H1 (cell line): ENCODE results near the gene ELP5. TPM values are rescaled to one million over a fixed set of nuclear protein-coding genes. Genes with fewer than 3 reads are reported as not detected.

Source experiments
- CTCF ChIA-PET: fragments of 300-600 bp; sonication (Branson Sonifier 250); formaldehyde crosslinking; loops from one replicate; lab custom pipeline; 2021; ENCODE audit not compliant: partially characterized antibody; lab: Charles Lee
- POLR2A ChIA-PET: fragments of 300-600 bp; sonication (Branson Sonifier 250); formaldehyde crosslinking; loops from one replicate; lab custom pipeline; 2021; ENCODE audit warnings: inconsistent platforms; ENCODE audit not compliant: partially characterized antibody; lab: Charles Lee
- DNase-seq, 2 experiments: peaks; one replicate each; pipeline versions ENCODE4 v3.0.0 to v3.0.0-alpha.2; 2010 to 2022; ENCODE audit warnings: low spot score in 2 of 2, low read depth in 1 of 2, mixed read lengths in 1 of 2
- FAIRE-seq: peaks from 2 replicates; lab custom pipeline; 2011; peaks lifted over from hg19 to GRCh38; lab: Jason Lieb, UNC
- H2AFZ ChIP-seq: 2 replicates; pipeline ENCODE4 v1.8.1; 2012; ENCODE audit warnings: low read length, inconsistent platforms
- H2AK5ac ChIP-seq: 2 replicates; pipeline ENCODE4 v1.6.1; 2013; ENCODE audit warnings: low read depth, low read length
- H2BK120ac ChIP-seq: replicated peaks from 2 replicates; pipeline ENCODE3; 2013; ENCODE audit warnings: low read depth, low read length, inconsistent platforms
- H2BK12ac ChIP-seq: 2 replicates; pipeline ENCODE4 v1.6.1; 2013; ENCODE audit warnings: low read depth, low read length
- H2BK15ac ChIP-seq: 2 replicates; pipeline ENCODE4 v1.6.1; 2013; ENCODE audit warnings: low read length
- H2BK20ac ChIP-seq: 2 replicates; pipeline ENCODE4 v1.6.1; 2013; ENCODE audit warnings: low read length
- H2BK5ac ChIP-seq: 2 replicates; pipeline ENCODE4 v1.6.1; 2013; ENCODE audit warnings: low read depth, low read length
- H3K14ac ChIP-seq: 2 replicates; pipeline ENCODE4 v1.6.1; 2013; ENCODE audit warnings: inconsistent platforms; ENCODE audit not compliant: insufficient read length
- H3K18ac ChIP-seq: 2 replicates; pipeline ENCODE4 v1.6.1; 2013; ENCODE audit warnings: low read length; ENCODE audit errors: extremely low read depth
- H3K23ac ChIP-seq: 2 replicates; pipeline ENCODE4 v1.6.1; 2013; ENCODE audit warnings: inconsistent platforms; ENCODE audit not compliant: insufficient read length
- H3K23me2 ChIP-seq: 2 replicates; pipeline ENCODE4 v1.6.1; 2013; ENCODE audit warnings: low read depth, low read length
- H3K27ac ChIP-seq: 2 replicates; pipeline ENCODE4 v1.6.1; 2011; ENCODE audit warnings: low read depth, low read length, inconsistent platforms
- H3K27me3 ChIP-seq, 4 experiments: replicated peaks in 1 of 4; 1 replicate in 1 of 4; 2 replicates in 3 of 4; pipeline versions ENCODE4 v1.6.1 to v1.8.1; 2011 to 2013; ENCODE audit warnings: low read length in 3 of 4, mild to moderate bottlenecking in 3 of 4, inconsistent platforms in 2 of 4, mixed read lengths in 2 of 4, moderate library complexity in 1 of 4; ENCODE audit not compliant: control insufficient read depth in 3 of 4, insufficient read depth in 3 of 4; ENCODE audit errors: extremely low read depth in 1 of 4
- H3K36me3 ChIP-seq, 4 experiments: 2 replicates each; pipeline versions ENCODE4 v1.6.1 to v1.8.1; 2011 to 2013; ENCODE audit warnings: mild to moderate bottlenecking in 4 of 4, low read length in 3 of 4, moderate library complexity in 2 of 4, control low read depth in 1 of 4, inconsistent platforms in 1 of 4; ENCODE audit not compliant: insufficient read depth in 4 of 4, control insufficient read depth in 2 of 4
- H3K4ac ChIP-seq: replicated peaks from 2 replicates; pipeline ENCODE3; 2013; ENCODE audit warnings: low read length, low read depth, mixed read lengths, inconsistent platforms; ENCODE audit not compliant: insufficient read length
- H3K4me1 ChIP-seq, 4 experiments: replicated peaks in 1 of 4; 1 replicate in 1 of 4; 2 replicates in 3 of 4; pipeline versions ENCODE4 v1.6.1 to v1.8.1; 2011 to 2013; ENCODE audit warnings: low read length in 3 of 4, inconsistent platforms in 2 of 4, mixed read lengths in 1 of 4; ENCODE audit not compliant: insufficient read depth in 4 of 4, control insufficient read depth in 3 of 4
- H3K4me2 ChIP-seq, 2 experiments: 2 replicates each; pipeline versions ENCODE4 v1.6.1 to v1.8.1; 2011 to 2013; ENCODE audit warnings: low read depth in 2 of 2, low read length in 2 of 2, control low read depth in 1 of 2, inconsistent platforms in 1 of 2, mild to moderate bottlenecking in 1 of 2; ENCODE audit not compliant: insufficient read depth in 1 of 2
- H3K4me3 ChIP-seq, 4 experiments: fragments of 200-600, 300-600 bp in 1 of 4; sonication (generic), shearing (Covaris generic), sonication (Bioruptor Twin) in 1 of 4; 2 replicates each; pipeline versions ENCODE4 v1.5.1 to v1.8.1; 2011 to 2016; ENCODE audit warnings: low read length in 4 of 4, low read depth in 3 of 4, control low read depth in 2 of 4, inconsistent platforms in 2 of 4, mild to moderate bottlenecking in 2 of 4, mixed read lengths in 1 of 4, moderate library complexity in 1 of 4; ENCODE audit not compliant: insufficient read depth in 2 of 4; ENCODE audit errors: extremely low read depth in 1 of 4
- H3K56ac ChIP-seq: replicated peaks from 2 replicates; pipeline ENCODE3; 2013; ENCODE audit warnings: low read depth, mild to moderate bottlenecking, mixed read lengths, low read length, inconsistent platforms; ENCODE audit not compliant: insufficient read length
- H3K79me1 ChIP-seq: 2 replicates; pipeline ENCODE4 v1.6.1; 2013; ENCODE audit warnings: low read depth, low read length, control low read depth
- H3K79me2 ChIP-seq, 2 experiments: 2 replicates each; pipeline versions ENCODE4 v1.6.1 to v1.8.1; 2012 to 2013; ENCODE audit warnings: low read length in 2 of 2, mild to moderate bottlenecking in 2 of 2, inconsistent platforms in 1 of 2; ENCODE audit not compliant: insufficient read depth in 2 of 2, control insufficient read depth in 1 of 2
- H3K9ac ChIP-seq, 4 experiments: replicated peaks in 1 of 4; 1 replicate in 1 of 4; 2 replicates in 3 of 4; pipeline versions ENCODE4 v1.6.1 to v1.8.1; 2011 to 2013; ENCODE audit warnings: low read depth in 3 of 4, low read length in 3 of 4, control low read depth in 2 of 4, mild to moderate bottlenecking in 2 of 4, moderate library complexity in 2 of 4, inconsistent platforms in 1 of 4; ENCODE audit errors: extremely low read depth in 1 of 4
- H3K9me3 ChIP-seq, 2 experiments: 2 replicates each; pipeline versions ENCODE4 v1.6.1 to v1.8.1; 2012 to 2013; ENCODE audit warnings: mild to moderate bottlenecking in 2 of 2, moderate library complexity in 2 of 2, control low read depth in 1 of 2, inconsistent platforms in 1 of 2, low read depth in 1 of 2, low read length in 1 of 2, mixed read lengths in 1 of 2; ENCODE audit not compliant: insufficient read depth in 2 of 2
- H4K20me1 ChIP-seq, 2 experiments: replicated peaks in 1 of 2; 2 replicates each; pipeline versions ENCODE3 to v1.8.1; 2011 to 2013; ENCODE audit warnings: inconsistent platforms in 2 of 2, low read length in 2 of 2, mild to moderate bottlenecking in 1 of 2; ENCODE audit not compliant: insufficient read depth in 2 of 2, control insufficient read depth in 1 of 2
- H4K5ac ChIP-seq: 2 replicates; pipeline ENCODE4 v1.6.1; 2013; ENCODE audit warnings: low read length, low read depth, mixed read lengths, inconsistent platforms; ENCODE audit not compliant: insufficient read length
- H4K8ac ChIP-seq: 2 replicates; pipeline ENCODE4 v1.8.0; 2013; ENCODE audit warnings: mild to moderate bottlenecking, moderate library complexity, low read length, inconsistent platforms; ENCODE audit not compliant: insufficient read depth; ENCODE audit errors: extremely low read depth
- H4K91ac ChIP-seq: replicated peaks from 2 replicates; pipeline ENCODE3; 2013; ENCODE audit warnings: low read length, mixed read lengths, inconsistent platforms; ENCODE audit not compliant: insufficient read length
- BACH1 ChIP-seq: IDR thresholded peaks from 2 replicates; pipeline ENCODE4 v1.6.1; 2012; ENCODE audit warnings: low read length, improper control_type of control experiment
- BRCA1 ChIP-seq: IDR thresholded peaks from 2 replicates; pipeline ENCODE4 v1.6.1; 2012; ENCODE audit warnings: low read depth, low read length, improper control_type of control experiment
- CHD2 ChIP-seq: IDR thresholded peaks from 2 replicates; pipeline ENCODE4 v1.6.1; 2012; ENCODE audit warnings: low read length, improper control_type of control experiment
- CTCF ChIP-seq, 3 experiments: IDR thresholded peaks; 1 replicate in 2 of 3; 2 replicates in 1 of 3; pipeline versions ENCODE4 v1.5.1 to v1.6.1; 2011; ENCODE audit warnings: low read length in 3 of 3, mild to moderate bottlenecking in 3 of 3, inconsistent platforms in 2 of 3, low read depth in 1 of 3, moderate library complexity in 1 of 3; ENCODE audit not compliant: insufficient read depth in 1 of 3; ENCODE audit errors: control extremely low read depth in 1 of 3
- GTF2F1 ChIP-seq: IDR thresholded peaks from 2 replicates; pipeline ENCODE4 v1.6.1; 2012; ENCODE audit warnings: low read depth, low read length, improper control_type of control experiment, borderline replicate concordance
- KDM4A ChIP-seq: IDR thresholded peaks from one replicate; pipeline ENCODE4 v1.7.1; 2012; ENCODE audit warnings: low read depth, mild to moderate bottlenecking, moderate library complexity, low read length, inconsistent platforms; ENCODE audit not compliant: severe bottlenecking
- POU5F1 ChIP-seq: IDR thresholded peaks from 2 replicates; pipeline ENCODE4 v1.6.1; 2011; ENCODE audit warnings: low read depth, mild to moderate bottlenecking, low read length, moderate library complexity
- RFX5 ChIP-seq: IDR thresholded peaks from 2 replicates; pipeline ENCODE4 v1.6.1; 2011; ENCODE audit warnings: low read depth, low read length, improper control_type of control experiment, borderline replicate concordance
- SIX5 ChIP-seq: IDR thresholded peaks from 2 replicates; pipeline ENCODE4 v1.6.1; 2011; ENCODE audit warnings: mild to moderate bottlenecking, low read depth, low read length
- WGBS, 2 experiments: shearing (Covaris generic) in 1 of 2; methylation state at CpG; one replicate each; pipeline versions ENCODE4 v1.1.6 to v1.1.7; 2013 to 2015; ENCODE audit warnings: low lambda C conversion rate in 2 of 2, mixed read lengths in 2 of 2, inconsistent platforms in 1 of 2, low coverage in 1 of 2, missing lambda C conversion rate in 1 of 2; ENCODE audit not compliant: insufficient replicate concordance in 2 of 2, insufficient coverage in 1 of 2, insufficient read length in 1 of 2; ENCODE audit errors: extremely low coverage in 1 of 2, missing lambda C conversion rate in 1 of 2; 5-methylcytosine and 5-hydroxymethylcytosine counted together
- polyA plus RNA-seq, 7 experiments: library from polyadenylated mRNA; depleted of rRNA in 3 of 7; stranded (reverse) in 5 of 7; unstranded in 2 of 7; fragments of >200 nt in 5 of 7; fragments of 200-250 nt in 2 of 7; gene quantifications; 1 replicate in 5 of 7; 2 replicates in 1 of 7; 4 replicates in 1 of 7; pipeline versions ENCODE4 v1.2.1 to v1.2.3, GENCODE V29; 2011 to 2013; ENCODE audit warnings: missing spikeins in 2 of 7, mixed read lengths in 2 of 7
- total RNA-seq: library from RNA; stranded (reverse); fragmentation: NEBNext Ultra II Directional; extraction: Animal tissue kit (Norgen Biotek cat#: 25700); gene quantifications from 2 replicates; pipeline ENCODE4 v1.2.1, GENCODE V29; 2021

The ELP5 gene
- total and polyA plus RNA-seq, 2 of the 8 experiments (the other 6 are each of a cell fraction or from before 2014, with no cell fraction given) = 75.4 to 107 TPM

GRCh38 chr17:7293816-7294613, 42.0 kb downstream of the ELP5 start:
- peak overlapping the region; percentile 34 to 65 (median 40) for H3K4me3 ChIP-seq
- peak overlapping the region; percentile 60; the same call in 1 of the 2 replicates for H4K8ac ChIP-seq
- ChIA-PET CTCF (interaction anchor here (0.6 to 5.7 kb wide), 4 partner anchors 11 to 15 kb away, joined by 3 to 46 read pairs (median 3); partner anchors contain the start of gene SLC2A4), POLR2A (interaction anchor here (0.7 to 6.7 kb wide), 11 partner anchors 9 to 60 kb away, joined by 3 to 94 read pairs (median 7); partner anchors contain the start of genes CTDNEP1, DVL2, ELP5 and GPS2)
- H3K27ac ChIP-seq = no peak overlapping the region
- no peak overlapping the region for H4K91ac ChIP-seq
- FAIRE-seq = no peak
- peaks cover 0 to 9% of the 10 kb centered on the region in 2 experiments for H4K20me1 ChIP-seq
- no peak overlapping the region for H2BK120ac ChIP-seq
- H3K79me2 ChIP-seq = no peaks in the 10 kb centered on the region
- no peak overlapping the region for H2AFZ ChIP-seq
- H3K23me2 ChIP-seq = peaks cover 2% of the 10 kb centered on the region; the same call in 1 of the 2 replicates
- H3K4ac ChIP-seq = no peak overlapping the region
- peak overlapping the region in 1 of 4 experiments; percentile 26; a peak in 3 of 7 replicates for H3K9ac ChIP-seq
- no peak overlapping the region for H4K5ac ChIP-seq
- H3K4me1 ChIP-seq = peaks cover 0 to 14% (median 9%) of the 10 kb centered on the region in 4 experiments; a peak in 6 of 7 replicates
- peak overlapping the region; percentile 65 to 82 for H3K4me2 ChIP-seq
- no peaks in the 10 kb centered on the region for H3K36me3 ChIP-seq
- H3K14ac ChIP-seq = no peak overlapping the region
- peaks cover 3 to 11% (median 9%) of the 10 kb centered on the region in 4 experiments for H3K27me3 ChIP-seq
- no peak overlapping the region; the same call in 1 of the 2 replicates for H3K18ac ChIP-seq
- H2BK5ac ChIP-seq = no peak overlapping the region
- WGBS, 2 experiments = 9% methylated on average over 9 of the region's 75 CpGs; no CpG with 5 or more reads in 1 of the 2 experiments
- H2BK12ac ChIP-seq = no peak overlapping the region
- peak in 1 of 2 experiments; percentile 86 for DNase-seq
- no peaks in the 10 kb centered on the region; a peak in 1 of 4 replicates for H3K9me3 ChIP-seq
- H3K23ac ChIP-seq = no peak overlapping the region
- no peak overlapping the region for H2BK15ac ChIP-seq
- no peak overlapping the region for H2BK20ac ChIP-seq
- no peak overlapping the region for H2AK5ac ChIP-seq
- no peak overlapping the region for H3K56ac ChIP-seq
- peaks cover 2% of the 10 kb centered on the region; the same call in 1 of the 2 replicates for H3K79me1 ChIP-seq
- TF ChIP-seq BRCA1 (no peak), KDM4A (peak; percentile 39), RFX5 (no peak), POU5F1 (no peak), SIX5 (no peak), CHD2 (no peak), BACH1 (no peak), GTF2F1 (0 out of 2 replicates have a peak, but pooled peaks have one; percentile 35), CTCF (IDR thresholded peaks at IDR 0.05; ENCODE audit: control extremely low read depth in 1 of 3, insufficient read depth in 1 of 3, low read depth in 1 of 3, low read length in 3 of 3) (0 out of 4 replicates have a peak, but pooled peaks of 1 of the 3 experiments have one; percentile 1)
